ENCODE data around the gene UGT1A7.

The UGT1A7 gene

GRCh38 chr2:233819884-233820773 lies 138.4 kb downstream of the UGT1A7 start:
- DNase-seq = no peak

DNA sequence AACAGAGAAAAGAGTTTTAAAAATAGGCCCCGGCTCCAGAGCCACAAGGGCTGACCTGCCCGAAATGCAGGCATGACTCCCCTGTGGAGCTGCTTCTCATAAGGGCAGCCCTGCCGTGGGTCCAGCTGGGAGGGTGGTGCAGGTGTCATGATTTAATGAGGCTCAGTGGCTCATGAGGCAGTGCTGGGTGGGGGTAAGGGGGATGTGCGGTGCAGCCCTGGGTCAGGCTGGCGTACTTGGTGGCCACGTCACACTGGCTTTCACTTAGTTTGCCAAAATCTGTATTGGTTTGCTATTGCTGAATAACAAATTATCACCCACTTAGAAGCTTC lies 139.0 kb downstream of the UGT1A7 start:
- DNase-seq = no peak

GRCh38 chr2:233821196-233821595 lies 139.5 kb downstream of the UGT1A7 start:
- no peak for DNase-seq

GRCh38 chr2:233821709-233822100 lies 140.0 kb downstream of the UGT1A7 start:
- DNase-seq = no peak

GRCh38 chr2:233822101-233822771 lies 140.5 kb downstream of the UGT1A7 start:
- DNase-seq = no peak
